ENCODE data around the gene HOATZ. TPM values are rescaled to one million over a fixed set of nuclear protein-coding genes. Genes with fewer than 3 reads are reported as not detected.

HOATZ gene
- total and polyA plus RNA-seq, 2 of the 13 experiments (the other 11 are each of a cell fraction or from before 2014, with no cell fraction given) = not detected

GRCh38 chr11:111562692-111563389 is 48.3 kb downstream of the HOATZ start (continued):
- TF ChIP-seq FOXP4 (CRISPR knock-in tag; IDR thresholded peaks at IDR 0.05) (peak; percentile 35; the same call in 1 of the 2 replicates), TFAP4 (IDR thresholded peaks at IDR 0.05; ENCODE audit: borderline replicate concordance, low read depth) (no peak), CREM (IDR thresholded peaks at IDR 0.05) (no peak), CREM (CRISPR knock-in tag; IDR thresholded peaks at IDR 0.05) (no peak), ZNF839 (CRISPR knock-in tag; IDR thresholded peaks at IDR 0.05; ENCODE audit: borderline replicate concordance) (no peak), DR1 (CRISPR knock-in tag; IDR thresholded peaks at IDR 0.05) (no peak), CC2D1A (CRISPR knock-in tag; IDR thresholded peaks at IDR 0.05) (no peak), PBX3 (CRISPR knock-in tag; IDR thresholded peaks at IDR 0.05; ENCODE audit: borderline replicate concordance) (no peak), ETV6 (CRISPR knock-in tag; conservative IDR thresholded peaks at IDR 0.05) (no peak), SNAPC5 (CRISPR knock-in tag; IDR thresholded peaks at IDR 0.05; ENCODE audit: borderline replicate concordance) (no peak), MEIS1 (CRISPR knock-in tag; IDR thresholded peaks at IDR 0.05; ENCODE audit: borderline replicate concordance) (no peak), TRIM24 (CRISPR knock-in tag; IDR thresholded peaks at IDR 0.05) (no peak), IKZF5 (CRISPR knock-in tag; IDR thresholded peaks at IDR 0.05) (no peak), ETV5 (CRISPR knock-in tag; IDR thresholded peaks at IDR 0.05; ENCODE audit: borderline replicate concordance) (peak; percentile 64; the same call in 1 of the 2 replicates), MAFF (IDR thresholded peaks at IDR 0.05; ENCODE audit: low read depth, low read length) (no peak), MED13 (CRISPR knock-in tag; IDR thresholded peaks at IDR 0.05) (no peak)
- TF ChIP-seq, protein P1, sequence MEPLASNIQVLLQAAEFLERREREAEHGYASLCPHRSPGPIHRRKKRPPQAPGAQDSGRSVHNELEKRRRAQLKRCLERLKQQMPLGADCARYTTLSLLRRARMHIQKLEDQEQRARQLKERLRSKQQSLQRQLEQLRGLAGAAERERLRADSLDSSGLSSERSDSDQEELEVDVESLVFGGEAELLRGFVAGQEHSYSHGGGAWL (CRISPR knock-in tag; IDR thresholded peaks at IDR 0.05) = no peak
- TF ChIP-seq, protein P2, sequence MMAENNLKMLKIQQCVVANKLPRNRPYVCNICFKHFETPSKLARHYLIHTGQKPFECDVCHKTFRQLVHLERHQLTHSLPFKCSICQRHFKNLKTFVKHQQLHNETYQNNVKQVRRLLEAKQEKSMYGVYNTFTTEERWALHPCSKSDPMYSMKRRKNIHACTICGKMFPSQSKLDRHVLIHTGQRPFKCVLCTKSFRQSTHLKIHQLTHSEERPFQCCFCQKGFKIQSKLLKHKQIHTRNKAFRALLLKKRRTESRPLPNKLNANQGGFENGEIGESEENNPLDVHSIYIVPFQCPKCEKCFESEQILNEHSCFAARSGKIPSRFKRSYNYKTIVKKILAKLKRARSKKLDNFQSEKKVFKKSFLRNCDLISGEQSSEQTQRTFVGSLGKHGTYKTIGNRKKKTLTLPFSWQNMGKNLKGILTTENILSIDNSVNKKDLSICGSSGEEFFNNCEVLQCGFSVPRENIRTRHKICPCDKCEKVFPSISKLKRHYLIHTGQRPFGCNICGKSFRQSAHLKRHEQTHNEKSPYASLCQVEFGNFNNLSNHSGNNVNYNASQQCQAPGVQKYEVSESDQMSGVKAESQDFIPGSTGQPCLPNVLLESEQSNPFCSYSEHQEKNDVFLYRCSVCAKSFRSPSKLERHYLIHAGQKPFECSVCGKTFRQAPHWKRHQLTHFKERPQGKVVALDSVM (CRISPR knock-in tag; IDR thresholded peaks at IDR 0.05) = peak; percentile 58; the same call in 1 of the 2 replicates
